GM23338 (cell line): ENCODE data around the gene CD7. TPM values are rescaled to one million over a fixed set of nuclear protein-coding genes. Genes with fewer than 3 reads are reported as not detected.

Experiments used
- ATAC-seq: fragments of 200-7000 bp; cut with Tn5 transposase; 3 replicates; pipeline ENCODE4 v1.9.1; 2020
- DNase-seq: peaks from one replicate; pipeline ENCODE4 v3.0.0-alpha.2; 2015; ENCODE audit warnings: low spot score
- H2AFZ ChIP-seq: fragments of 200-600 bp; sonication (generic); 2 replicates; pipeline ENCODE4 v1.8.0; 2016; ENCODE audit warnings: antibody characterized with exemption, mild to moderate bottlenecking, moderate library complexity
- H3F3A ChIP-seq: fragments of 200-600 bp; sonication (generic); replicated peaks from 2 replicates; pipeline ENCODE4 v1.8.0; 2017; ENCODE audit warnings: antibody characterized with exemption, mixed run types, low read depth
- H3K27ac ChIP-seq: fragments of 200-600 bp; sonication (generic); 2 replicates; pipeline ENCODE4 v1.6.1; 2016; ENCODE audit warnings: low read depth
- H3K27me3 ChIP-seq: fragments of 200-600 bp; sonication (generic); 2 replicates; pipeline ENCODE4 v1.8.0; 2016; ENCODE audit warnings: mild to moderate bottlenecking, mixed run types, moderate library complexity; ENCODE audit not compliant: insufficient read depth
- H3K36me3 ChIP-seq: fragments of 200-600 bp; sonication (generic); 2 replicates; pipeline ENCODE4 v1.8.0; 2016; ENCODE audit warnings: mild to moderate bottlenecking; ENCODE audit not compliant: insufficient read depth
- H3K4me1 ChIP-seq: fragments of 200-600 bp; sonication (generic); 2 replicates; pipeline ENCODE4 v1.8.0; 2016; ENCODE audit warnings: mild to moderate bottlenecking, moderate library complexity; ENCODE audit not compliant: insufficient read depth
- H3K4me2 ChIP-seq: fragments of 200-600 bp; sonication (generic); 2 replicates; pipeline ENCODE4 v1.7.1; 2017; ENCODE audit warnings: mixed run types
- H3K4me3 ChIP-seq: fragments of 200-600 bp; sonication (generic); 2 replicates; pipeline ENCODE4 v1.6.1; 2016; ENCODE audit warnings: mixed run types
- H3K79me2 ChIP-seq: fragments of 200-600 bp; sonication (generic); replicated peaks from 2 replicates; pipeline ENCODE4 v1.8.0; 2017; ENCODE audit warnings: mild to moderate bottlenecking; ENCODE audit not compliant: insufficient read depth
- H3K9me2 ChIP-seq: fragments of 200-600 bp; sonication (generic); 2 replicates; pipeline ENCODE4 v1.8.0; 2017; ENCODE audit not compliant: insufficient read depth
- H4K20me1 ChIP-seq: fragments of 200-600 bp; sonication (generic); replicated peaks from 2 replicates; pipeline ENCODE4 v1.8.0; 2017; ENCODE audit warnings: mild to moderate bottlenecking; ENCODE audit not compliant: insufficient read depth
- H3K27ac Mint-ChIP-seq: 2 replicates; pipeline ENCODE4 v1.8.0; 2020; ENCODE audit warnings: inconsistent platforms, mild to moderate bottlenecking, moderate library complexity, mixed read lengths
- H3K27me3 Mint-ChIP-seq: 3 replicates; pipeline ENCODE4 v1.8.0; 2022; ENCODE audit warnings: low read depth, mild to moderate bottlenecking, moderate library complexity, mixed read lengths, inconsistent platforms; ENCODE audit not compliant: insufficient read depth, poor library complexity
- H3K36me3 Mint-ChIP-seq: 3 replicates; pipeline ENCODE4 v1.8.0; 2021; ENCODE audit warnings: low read depth, mild to moderate bottlenecking, inconsistent platforms, moderate library complexity, mixed read lengths
- H3K4me1 Mint-ChIP-seq: 3 replicates; pipeline ENCODE4 v1.8.0; 2020; ENCODE audit warnings: mild to moderate bottlenecking, inconsistent platforms, mixed read lengths
- H3K4me3 Mint-ChIP-seq: 3 replicates; pipeline ENCODE4 v1.8.0; 2021; ENCODE audit warnings: moderate library complexity, mild to moderate bottlenecking, inconsistent platforms, mixed read lengths
- H3K9me3 Mint-ChIP-seq: 3 replicates; pipeline ENCODE4 v1.8.0; 2020; ENCODE audit warnings: moderate library complexity, mild to moderate bottlenecking, inconsistent platforms, mixed read lengths
- CREB1 ChIP-seq: fragments of 250-450 bp; sonication (Bioruptor Pico); IDR thresholded peaks from 2 replicates; pipeline ENCODE4 v1.5.0; 2020; ENCODE audit warnings: low read depth, mild to moderate bottlenecking, moderate library complexity
- CTCF ChIP-seq, 2 experiments: fragments of 200-600 bp in 1 of 2; sonication (generic) in 1 of 2; conservative IDR thresholded peaks; 2 replicates each; pipeline versions ENCODE4 v1.5.1 to v1.6.1; 2016 to 2017; ENCODE audit warnings: antibody characterized with exemption in 2 of 2, low read depth in 2 of 2, mild to moderate bottlenecking in 2 of 2, moderate library complexity in 1 of 2
- ETS1 ChIP-seq: IDR thresholded peaks from 2 replicates; pipeline ENCODE4 v1.6.1; 2016; ENCODE audit warnings: antibody characterized with exemption
- EZH2 ChIP-seq: fragments of 200-600 bp; sonication (generic); IDR thresholded peaks from one replicate; pipeline ENCODE4 v1.8.0; 2017; ENCODE audit warnings: antibody characterized with exemption, mild to moderate bottlenecking, low read depth; ENCODE audit not compliant: unreplicated experiment
- EZH2phosphoT487 ChIP-seq: fragments of 200-600 bp; sonication (generic); IDR thresholded peaks from one replicate; pipeline ENCODE4 v1.8.1; 2018; ENCODE audit warnings: antibody characterized with exemption; ENCODE audit not compliant: unreplicated experiment
- JUNB ChIP-seq: IDR thresholded peaks from one replicate; pipeline ENCODE4 v1.6.1; 2016; ENCODE audit warnings: antibody characterized with exemption; ENCODE audit not compliant: unreplicated experiment
- NANOG ChIP-seq: IDR thresholded peaks from 2 replicates; pipeline ENCODE4 v1.6.1; 2016; ENCODE audit warnings: antibody characterized with exemption, borderline replicate concordance
- POLR2AphosphoS5 ChIP-seq: IDR thresholded peaks from 2 replicates; pipeline ENCODE4 v1.6.1; 2016; ENCODE audit warnings: antibody characterized with exemption, low read depth
- REST ChIP-seq: IDR thresholded peaks from one replicate; pipeline ENCODE4 v1.6.1; 2018; ENCODE audit warnings: antibody characterized with exemption; ENCODE audit not compliant: unreplicated experiment
- STAT1 ChIP-seq: IDR thresholded peaks from one replicate; pipeline ENCODE4 v1.6.1; 2016; ENCODE audit warnings: antibody characterized with exemption; ENCODE audit not compliant: unreplicated experiment
- ZNF114 ChIP-seq: fragments of 250-450 bp; sonication (Bioruptor Pico); IDR thresholded peaks from 2 replicates; pipeline ENCODE4 v1.5.0; 2020; ENCODE audit warnings: mild to moderate bottlenecking, moderate library complexity
- ZNF331 ChIP-seq: fragments of 250-450 bp; sonication (Bioruptor Pico); IDR thresholded peaks from 2 replicates; pipeline ENCODE4 v1.5.0; 2020; ENCODE audit warnings: low read depth, mild to moderate bottlenecking, moderate library complexity
- ZNF462 ChIP-seq: fragments of 250-450 bp; sonication (Bioruptor Pico); IDR thresholded peaks from 2 replicates; pipeline ENCODE4 v1.5.0; 2020; ENCODE audit warnings: mild to moderate bottlenecking, moderate library complexity
- polyA plus RNA-seq: library from polyadenylated mRNA; unstranded; fragments of >200 nt; fragmentation: Nextera tagmentation; extraction: Ambion mirVana; gene quantifications from 2 replicates; pipeline ENCODE4 v1.2.1, GENCODE V29; 2016
- total RNA-seq: library from RNA; depleted of rRNA; stranded (reverse); fragments of >200 nt; shearing (Covaris generic); gene quantifications from 2 replicates; pipeline ENCODE4 v1.2.3, GENCODE V29; 2014

Gene CD7
- total and polyA plus RNA-seq, 2 experiments from 2014 or later = 0.42 to 0.44 TPM

- Histone ChIP-seq H4K20me1 (no peaks in the 10 kb centered on the region), H3K4me3 (no peak overlapping the region), H3K4me2 (no peak overlapping the region), H3K27me3 (no peaks in the 10 kb centered on the region), H3F3A (no peaks in the 10 kb centered on the region), H3K36me3 (no peaks in the 10 kb centered on the region), H2AFZ (no peak overlapping the region), H3K79me2 (no peaks in the 10 kb centered on the region), H3K4me1 (no peaks in the 10 kb centered on the region), H3K9me2 (no peaks in the 10 kb centered on the region), H3K27ac (no peak overlapping the region)
- Mint-ChIP-seq H3K4me3 (no peak overlapping the region), H3K27ac (no peak overlapping the region), H3K4me1 (peaks cover 8% of the 10 kb centered on the region), H3K36me3 (no peaks in the 10 kb centered on the region), H3K9me3 (no peaks in the 10 kb centered on the region), H3K27me3 (peaks cover 13% of the 10 kb centered on the region)
- DNase-seq = no peak
- TF ChIP-seq CTCF (conservative IDR thresholded peaks at IDR 0.05; ENCODE audit: low read depth in 2 of 2) (no peak), EZH2phosphoT487 (no peak), REST (no peak), POLR2AphosphoS5 (no peak), ZNF114 (CRISPR knock-in tag) (no peak), STAT1 (no peak), ZNF462 (CRISPR knock-in tag) (no peak), EZH2 (no peak), CREB1 (CRISPR knock-in tag) (no peak), ETS1 (no peak), JUNB (no peak), ZNF331 (no peak), NANOG (no peak)
- ATAC-seq = no peak
These were observed 36.1 kb upstream of the CD7 start for GRCh38 chr17:82353484-82353883.
